ENCODE data around the gene PSMC6. TPM values are rescaled to one million over a fixed set of nuclear protein-coding genes. Genes with fewer than 3 reads are reported as not detected.

The PSMC6 gene
- 102 TPM for total RNA-seq

DNA sequence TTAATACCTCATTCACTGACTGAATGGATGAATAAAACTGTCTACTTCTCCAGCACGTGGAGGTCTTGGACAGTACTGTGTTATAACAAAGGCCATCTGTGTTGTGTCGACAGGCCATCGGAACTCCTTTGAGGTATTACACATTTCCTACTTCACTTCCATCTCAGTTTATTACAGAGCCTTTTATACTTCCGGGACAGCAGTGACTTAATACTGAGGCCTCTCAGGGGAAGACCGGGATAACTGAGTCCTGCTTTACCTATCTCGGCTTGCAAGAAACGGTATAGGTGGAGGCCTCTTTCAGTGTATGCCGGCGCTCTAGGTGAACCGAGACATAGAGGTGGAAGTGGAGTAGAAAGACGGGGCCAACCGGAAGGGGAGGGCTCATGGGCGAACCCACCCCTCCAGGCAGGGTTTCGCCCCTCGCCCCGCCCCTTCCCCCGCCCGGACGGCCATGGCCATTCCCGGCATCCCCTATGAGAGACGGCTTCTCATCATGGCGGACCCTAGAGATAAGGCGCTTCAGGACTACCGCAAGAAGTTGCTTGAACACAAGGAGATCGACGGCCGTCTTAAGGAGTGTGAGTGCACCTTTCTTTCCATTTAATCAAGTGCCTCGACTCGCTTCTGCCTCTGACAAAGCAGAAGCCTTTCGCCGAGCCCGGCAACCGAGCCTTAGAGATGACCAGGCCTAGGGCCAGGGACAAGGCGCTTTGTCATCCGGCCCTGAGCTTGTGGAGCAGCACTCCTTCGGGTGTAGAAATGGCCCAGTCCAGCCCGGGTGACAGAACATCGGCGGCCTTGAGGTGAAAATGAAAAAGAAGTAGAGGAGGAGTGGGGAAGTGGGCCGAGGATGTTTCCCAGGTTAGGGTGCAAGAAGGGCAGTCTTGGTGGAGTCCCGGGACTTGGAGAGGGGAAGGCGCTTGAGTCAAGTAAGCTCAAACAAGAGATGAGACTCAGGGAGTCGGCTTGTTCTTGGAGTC lies at the start of gene PSMC6:
Gene PSMC6, plus strand, starts transcription at position 477 of the 983 bp plus-strand sequence. Its CDS starts 20 bp downstream, at position 497.

DNA sequence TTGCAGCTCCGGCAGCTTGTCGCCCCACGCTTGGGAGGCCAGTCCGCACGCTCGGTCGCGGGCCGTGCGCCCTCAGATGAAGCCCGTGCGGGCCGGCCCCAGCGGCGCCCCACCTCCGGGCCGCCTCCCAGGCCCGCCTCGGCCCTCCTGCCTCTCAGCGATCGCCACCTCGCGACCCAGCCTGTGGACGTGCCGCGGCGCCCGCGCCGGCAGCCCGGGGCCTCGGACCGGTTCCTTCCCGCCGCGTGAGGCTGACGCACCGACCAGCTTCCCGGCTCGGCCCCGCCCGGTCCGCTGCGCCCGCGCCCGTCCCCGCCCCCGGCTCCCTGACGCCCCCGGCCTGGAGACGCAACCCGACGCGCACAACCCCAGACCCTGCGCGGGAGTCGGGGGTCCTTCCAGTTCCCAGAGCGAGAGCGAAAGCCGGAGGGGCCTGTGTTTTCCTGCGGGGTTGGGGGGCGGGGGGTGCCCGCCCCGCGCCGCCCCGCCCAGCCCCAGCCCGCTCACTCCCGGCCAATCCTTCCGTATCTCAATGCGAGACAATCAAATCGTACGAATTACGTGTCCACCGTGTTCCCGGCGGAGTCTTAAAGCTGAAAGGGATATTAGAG lies 11.4 kb upstream of the PSMC6 start, which contains the start of gene ERO1A:
Gene ERO1A, minus strand, starts transcription at position 78 of the 611 bp plus-strand sequence. Its CDS starts 77 bp downstream, at position 1.

DNA sequence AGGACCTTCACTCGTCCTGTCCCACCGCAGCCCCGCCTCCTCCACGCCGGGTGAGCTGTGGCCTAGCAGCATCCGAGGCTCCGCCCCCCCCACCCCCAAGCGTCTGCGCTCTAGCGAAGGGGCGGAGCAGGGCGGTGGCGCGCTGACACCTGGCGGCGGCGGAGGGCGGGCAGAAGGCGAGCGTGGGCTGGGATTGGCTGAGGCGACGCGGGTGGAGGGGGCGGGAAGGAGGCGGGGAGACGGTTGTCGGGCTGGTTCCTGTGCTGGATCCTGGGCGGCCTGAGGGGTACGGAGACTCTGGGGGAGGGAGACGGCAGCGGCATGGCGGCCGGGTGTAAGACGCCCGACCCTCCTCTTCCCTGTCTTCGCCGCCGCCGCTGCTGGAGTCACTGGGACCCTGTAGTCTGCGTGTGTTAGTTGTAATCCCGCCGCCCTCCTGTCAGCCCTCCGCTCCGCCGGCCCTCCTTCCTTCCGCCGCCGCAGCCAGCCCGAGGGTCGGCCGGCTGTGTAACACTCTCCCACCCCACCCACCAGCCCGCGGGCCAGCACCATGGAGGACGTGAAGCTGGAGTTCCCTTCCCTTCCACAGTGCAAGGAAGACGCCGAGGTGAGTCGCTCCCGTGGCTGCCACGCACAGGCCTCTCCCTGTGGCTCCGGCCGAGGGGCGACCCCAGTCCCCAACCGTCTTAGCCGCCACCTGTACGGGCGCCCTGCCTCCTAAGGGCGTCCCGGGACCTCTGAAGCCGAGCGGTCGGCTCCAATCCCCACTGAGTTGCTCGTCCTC lies 23.1 kb downstream of the PSMC6 start, which contains the start of gene STYX:
Gene STYX, plus strand, starts transcription at position 242 of the 784 bp plus-strand sequence. Its CDS starts 309 bp downstream, at position 551.

Other genes with a start within 250 kb of the PSMC6 start
- gene TXNDC16, start 154.7 kb upstream of the PSMC6 start, total RNA-seq, result 30.7 TPM
- gene GPR137C, start 154.4 kb upstream of the PSMC6 start, total RNA-seq, result 5.5 TPM
- gene ERO1A, start 11.6 kb upstream of the PSMC6 start, total RNA-seq, result 35.6 TPM
- gene STYX, start 23.0 kb downstream of the PSMC6 start, total RNA-seq, result 15.8 TPM
- 22.6 TPM for gene GNPNAT1, start 84.4 kb downstream of the PSMC6 start, total RNA-seq
- gene FERMT2, start 243.8 kb downstream of the PSMC6 start, total RNA-seq, result 147 TPM